ENCODE results near the gene CACNA1B.

DNA sequence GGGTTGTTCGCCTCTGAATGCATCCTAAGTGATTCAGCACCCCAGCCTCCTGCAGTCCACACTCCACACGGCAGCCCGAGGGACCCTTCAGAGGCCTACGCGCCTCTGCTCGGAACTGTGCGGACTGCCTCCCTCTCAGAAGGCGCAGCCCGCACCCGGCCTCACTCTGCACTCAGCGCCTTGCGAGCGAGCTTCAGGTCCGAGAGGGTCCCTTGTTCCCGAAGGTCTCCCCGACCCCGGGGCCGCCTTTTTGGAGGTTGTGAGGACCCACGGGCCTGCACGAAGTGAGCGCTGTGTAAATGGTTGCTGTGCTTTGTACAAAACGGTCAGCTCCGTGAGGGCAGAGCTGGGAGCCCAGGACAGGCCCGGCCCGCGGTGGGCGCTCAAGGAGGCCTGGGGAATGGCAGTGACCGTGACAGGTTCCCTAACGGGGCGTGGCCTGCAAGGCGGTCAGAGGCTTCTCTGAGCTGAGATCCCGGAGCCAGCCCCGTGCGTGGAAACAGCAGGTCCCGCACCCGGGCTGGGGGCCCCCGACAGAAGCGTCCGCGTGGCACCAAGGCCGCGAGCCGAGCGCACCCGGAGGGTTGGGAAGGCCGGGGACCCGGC lies 698 bp upstream of the CACNA1B start:
- TF ChIP-seq, protein P1, sequence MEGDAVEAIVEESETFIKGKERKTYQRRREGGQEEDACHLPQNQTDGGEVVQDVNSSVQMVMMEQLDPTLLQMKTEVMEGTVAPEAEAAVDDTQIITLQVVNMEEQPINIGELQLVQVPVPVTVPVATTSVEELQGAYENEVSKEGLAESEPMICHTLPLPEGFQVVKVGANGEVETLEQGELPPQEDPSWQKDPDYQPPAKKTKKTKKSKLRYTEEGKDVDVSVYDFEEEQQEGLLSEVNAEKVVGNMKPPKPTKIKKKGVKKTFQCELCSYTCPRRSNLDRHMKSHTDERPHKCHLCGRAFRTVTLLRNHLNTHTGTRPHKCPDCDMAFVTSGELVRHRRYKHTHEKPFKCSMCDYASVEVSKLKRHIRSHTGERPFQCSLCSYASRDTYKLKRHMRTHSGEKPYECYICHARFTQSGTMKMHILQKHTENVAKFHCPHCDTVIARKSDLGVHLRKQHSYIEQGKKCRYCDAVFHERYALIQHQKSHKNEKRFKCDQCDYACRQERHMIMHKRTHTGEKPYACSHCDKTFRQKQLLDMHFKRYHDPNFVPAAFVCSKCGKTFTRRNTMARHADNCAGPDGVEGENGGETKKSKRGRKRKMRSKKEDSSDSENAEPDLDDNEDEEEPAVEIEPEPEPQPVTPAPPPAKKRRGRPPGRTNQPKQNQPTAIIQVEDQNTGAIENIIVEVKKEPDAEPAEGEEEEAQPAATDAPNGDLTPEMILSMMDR (IDR thresholded peaks at IDR 0.05): no peak
- TF ChIP-seq POLR2A (IDR thresholded peaks at IDR 0.05): no peak
